NAMALWA (cell line): ENCODE measurements around the gene KDM6A.
"Not testable (repeated sequence)": the region's sequence is repeated elsewhere in the genome, so short reads cannot be mapped to it uniquely, and the experiment has no call there.

Source experiments
- DNase-seq: peaks from one replicate; pipeline ENCODE4 v3.0.0-alpha.2; 2015; ENCODE audit warnings: low spot score

Gene KDM6A

GRCh38 chrX:44961817-44962607, 89.0 kb downstream of the KDM6A start:
- DNase-seq, result no peak

GRCh38 chrX:44962944-44963343, 90.0 kb downstream of the KDM6A start:
- DNase-seq, result no peak

GRCh38 chrX:44967221-44967620, 94.2 kb downstream of the KDM6A start:
- no peak for DNase-seq

GRCh38 chrX:44970709-44971108, 97.7 kb downstream of the KDM6A start:
- DNase-seq, result no peak

- no peak for DNase-seq
Measured at GRCh38 chrX:44971674-44972073, 98.7 kb downstream of the KDM6A start.

GRCh38 chrX:44972132-44972531, 99.1 kb downstream of the KDM6A start:
- no peak for DNase-seq

GRCh38 chrX:44973420-44973932, 100.5 kb downstream of the KDM6A start:
- DNase-seq, result no peak

GRCh38 chrX:44974451-44974850, 101.5 kb downstream of the KDM6A start:
- DNase-seq, result no peak

GRCh38 chrX:44975666-44976263, 102.8 kb downstream of the KDM6A start:
- DNase-seq, result no peak

- DNase-seq, result no peak
Measured at GRCh38 chrX:44978976-44979375, 106.0 kb downstream of the KDM6A start.

- DNase-seq, result no peak
Measured at GRCh38 chrX:44980403-44980802, 107.4 kb downstream of the KDM6A start.

GRCh38 chrX:44980883-44981282, 107.9 kb downstream of the KDM6A start:
- DNase-seq, result no peak

GRCh38 chrX:44989995-44990770, 117.2 kb downstream of the KDM6A start:
- no peak for DNase-seq

GRCh38 chrX:44992775-44993174, 119.8 kb downstream of the KDM6A start:
- no peak for DNase-seq

GRCh38 chrX:44996277-44996676, 123.3 kb downstream of the KDM6A start:
- DNase-seq, result no peak

- DNase-seq, result no peak
Measured at GRCh38 chrX:44997282-44997812, 124.4 kb downstream of the KDM6A start.

GRCh38 chrX:44997888-44998287, 124.9 kb downstream of the KDM6A start:
- no peak for DNase-seq

GRCh38 chrX:44999237-44999636, 126.2 kb downstream of the KDM6A start:
- DNase-seq, result not testable (repeated sequence)

- not testable (repeated sequence) for DNase-seq
Measured at GRCh38 chrX:44999872-45000271, 126.9 kb downstream of the KDM6A start.

- no peak for DNase-seq
Measured at GRCh38 chrX:45001048-45001447, 128.1 kb downstream of the KDM6A start.

GRCh38 chrX:45003085-45003484, 130.1 kb downstream of the KDM6A start:
- DNase-seq, result no peak

GRCh38 chrX:45006002-45006800, 133.2 kb downstream of the KDM6A start:
- DNase-seq, result no peak
